NCI-H2227 (cell line): ENCODE results near the gene CBY2.
"Not testable (repeated sequence)": the region's sequence is repeated elsewhere in the genome, so short reads cannot be mapped to it uniquely, and the experiment has no call there.

ENCODE experiments used
- DNase-seq: peaks from one replicate; lab custom pipeline; 2025; ENCODE audit not compliant: unreplicated experiment; lab: John Stamatoyannopoulos, UW

Gene CBY2, protein sequence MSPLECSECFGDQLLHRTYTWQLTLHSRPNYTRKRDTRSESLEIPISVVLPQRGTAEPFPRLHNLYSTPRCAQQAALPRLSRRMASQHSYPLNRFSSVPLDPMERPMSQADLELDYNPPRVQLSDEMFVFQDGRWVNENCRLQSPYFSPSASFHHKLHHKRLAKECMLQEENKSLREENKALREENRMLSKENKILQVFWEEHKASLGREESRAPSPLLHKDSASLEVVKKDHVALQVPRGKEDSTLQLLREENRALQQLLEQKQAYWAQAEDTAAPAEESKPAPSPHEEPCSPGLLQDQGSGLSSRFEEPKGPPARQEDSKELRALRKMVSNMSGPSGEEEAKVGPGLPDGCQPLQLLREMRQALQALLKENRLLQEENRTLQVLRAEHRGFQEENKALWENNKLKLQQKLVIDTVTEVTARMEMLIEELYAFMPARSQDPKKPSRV

GRCh38 chr13:45702088-45702487, at the start of gene CBY2:
CBY2 (plus strand) TSS chr13:45702320; CDS start chr13:45702391, 71 bp downstream.
- no peak for DNase-seq

DNA sequence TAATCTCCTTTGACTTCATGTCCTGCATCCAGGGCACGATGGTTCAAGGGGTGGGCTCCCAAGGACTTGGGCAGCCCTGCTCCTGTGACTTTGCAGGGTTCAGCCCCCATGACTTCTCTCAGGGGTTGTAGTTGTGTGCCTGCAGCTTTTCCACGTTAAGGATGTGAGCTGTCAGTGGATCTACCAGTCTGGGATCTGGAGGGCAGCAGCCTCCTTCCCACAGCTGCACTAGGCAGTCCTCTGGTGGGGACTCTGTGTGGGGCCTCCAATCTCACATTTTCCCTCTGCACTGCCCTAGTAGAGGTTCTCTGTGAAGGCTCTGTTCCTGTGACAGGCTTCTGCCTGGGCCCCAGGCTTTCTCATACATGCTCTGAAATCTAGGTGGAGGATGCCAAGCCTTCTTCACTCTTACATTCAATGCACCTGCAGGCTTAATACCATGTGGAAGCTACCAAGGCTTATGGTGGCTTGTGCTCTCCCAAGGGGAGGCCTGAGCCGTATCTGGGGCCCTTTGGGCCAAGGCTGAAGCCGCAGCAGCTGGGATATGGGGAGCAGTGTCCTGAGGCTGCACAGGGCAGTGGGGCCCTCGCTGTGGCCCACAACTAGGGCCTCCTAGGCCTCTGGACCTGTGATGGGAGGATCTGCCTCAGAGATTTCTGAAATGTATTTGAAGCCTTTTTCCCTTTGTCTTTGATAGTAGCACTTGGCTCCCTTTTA, 47.3 kb upstream of the CBY2 start:
- DNase-seq, result no peak

DNA sequence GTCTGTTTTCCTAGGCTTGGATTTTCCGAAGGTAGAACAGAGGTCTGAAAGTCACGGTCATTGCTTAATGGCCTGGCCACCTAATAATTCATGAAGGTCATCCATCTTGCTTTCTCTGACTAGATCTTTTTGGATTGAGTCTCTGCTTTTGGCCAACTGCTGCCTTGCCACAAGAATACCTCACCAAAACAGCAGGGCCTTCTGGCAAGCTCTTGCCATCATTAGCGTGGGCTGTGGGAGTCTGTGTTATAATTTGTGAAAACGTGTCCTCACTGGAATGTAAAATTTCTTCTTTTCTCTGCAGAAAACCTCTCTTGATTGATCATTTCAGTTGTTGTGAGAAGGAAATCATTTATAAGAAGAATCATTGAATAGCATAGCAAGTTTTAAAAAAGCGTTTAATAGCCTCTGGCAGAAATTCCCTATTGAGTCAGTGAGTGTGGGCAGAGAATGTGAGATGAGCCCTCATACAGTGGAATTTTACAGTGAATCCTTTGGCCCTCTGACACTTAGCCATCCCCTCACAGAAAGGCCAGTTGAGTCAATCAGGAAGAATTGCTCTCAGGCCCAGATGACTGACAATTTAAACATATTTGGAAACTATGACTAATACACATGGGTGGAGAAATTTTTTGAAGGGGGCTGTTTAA, 43.4 kb upstream of the CBY2 start:
- no peak for DNase-seq

DNA sequence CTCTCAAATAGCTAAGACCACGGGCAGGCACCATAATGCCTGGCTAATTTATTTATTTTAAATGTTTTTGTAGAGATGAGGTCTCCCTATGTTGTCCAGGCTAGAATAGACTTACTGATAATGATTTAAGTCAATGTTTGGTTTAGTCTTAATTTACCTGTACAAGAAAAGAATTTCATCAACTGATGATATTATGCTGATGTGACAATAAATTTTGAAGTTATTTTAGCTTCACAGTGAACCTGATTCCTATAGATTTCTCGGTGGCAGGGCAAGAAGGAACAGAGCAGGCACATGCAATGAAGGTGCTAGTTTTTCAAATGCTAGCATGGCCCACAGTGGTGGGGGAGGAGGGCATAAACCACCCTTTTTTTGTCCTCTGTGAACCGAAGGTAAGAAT, 42.6 kb upstream of the CBY2 start:
- no peak for DNase-seq

- DNase-seq, result not testable (repeated sequence)
These were observed 41.7 kb upstream of the CBY2 start for GRCh38 chr13:45660458-45660857.

DNA sequence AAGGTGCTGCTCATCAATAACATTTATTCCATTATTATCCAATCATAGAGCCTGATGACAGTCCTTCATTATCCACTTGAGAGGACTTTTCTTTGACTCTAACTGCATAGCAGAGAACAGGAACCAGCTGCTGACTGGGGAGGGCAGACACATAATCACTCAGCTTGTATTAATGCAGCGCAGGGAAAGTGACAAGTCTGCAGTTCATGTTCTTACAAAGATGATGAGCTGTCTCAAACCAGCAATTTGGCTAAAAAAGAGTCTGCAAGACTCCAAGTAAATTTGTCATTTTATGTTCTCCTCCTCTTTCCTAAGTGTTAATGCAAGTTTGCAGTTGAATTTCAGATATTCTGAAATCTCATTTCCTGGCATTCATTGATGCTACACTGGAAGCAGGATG, 40.0 kb upstream of the CBY2 start:
- peak; percentile 84 for DNase-seq

- DNase-seq, result not testable (repeated sequence)
These were observed 39.2 kb upstream of the CBY2 start for GRCh38 chr13:45662903-45663302.

DNA sequence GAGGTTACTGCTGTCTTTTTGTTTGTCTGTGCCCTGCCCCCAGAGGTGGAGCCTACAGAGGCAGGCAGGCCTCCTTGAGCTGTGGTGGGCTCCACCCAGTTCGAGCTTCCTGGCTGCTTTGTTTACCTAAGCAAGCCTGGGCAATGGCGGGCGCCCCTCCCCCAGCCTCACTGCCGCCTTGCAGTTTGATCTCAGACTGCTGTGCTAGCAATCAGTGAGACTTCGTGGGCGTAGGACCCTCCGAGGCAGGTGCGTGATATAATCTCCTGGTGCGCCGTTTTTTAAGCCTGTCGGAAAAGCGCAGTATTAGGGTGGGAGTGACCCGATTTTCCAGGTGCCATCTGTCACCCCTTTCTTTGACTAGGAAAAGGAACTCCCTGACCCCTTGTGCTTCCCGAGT, 32.5 kb upstream of the CBY2 start:
- not testable (repeated sequence) for DNase-seq

- DNase-seq, result no peak
These were observed 31.8 kb upstream of the CBY2 start for GRCh38 chr13:45670189-45670885.

GRCh38 chr13:45674908-45675307, 27.2 kb upstream of the CBY2 start:
- no peak for DNase-seq

- peak; percentile 33 for DNase-seq
These were observed 23.8 kb upstream of the CBY2 start for GRCh38 chr13:45678282-45678681.

DNA sequence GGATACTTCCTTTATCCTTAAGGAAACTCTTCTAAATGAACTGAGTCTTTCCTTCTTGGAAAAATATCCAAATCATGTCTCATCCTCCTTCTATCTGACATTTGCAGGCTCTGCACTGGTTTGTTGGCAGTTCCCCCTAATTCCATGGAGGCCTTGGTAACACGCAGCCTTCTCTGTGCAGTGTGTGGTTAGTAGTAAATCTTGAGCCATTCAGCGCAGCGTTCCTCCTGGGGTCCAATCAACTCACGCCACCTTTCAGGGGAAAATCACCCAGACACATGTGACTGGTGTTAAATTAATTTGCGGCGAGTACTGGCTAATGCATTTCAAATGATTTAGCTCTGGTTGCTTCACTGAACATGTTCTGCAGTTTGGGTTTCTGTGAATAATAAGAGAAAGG, 21.0 kb upstream of the CBY2 start:
- DNase-seq, result no peak

GRCh38 chr13:45682494-45683008, 19.6 kb upstream of the CBY2 start:
- peak; percentile 9 for DNase-seq

DNA sequence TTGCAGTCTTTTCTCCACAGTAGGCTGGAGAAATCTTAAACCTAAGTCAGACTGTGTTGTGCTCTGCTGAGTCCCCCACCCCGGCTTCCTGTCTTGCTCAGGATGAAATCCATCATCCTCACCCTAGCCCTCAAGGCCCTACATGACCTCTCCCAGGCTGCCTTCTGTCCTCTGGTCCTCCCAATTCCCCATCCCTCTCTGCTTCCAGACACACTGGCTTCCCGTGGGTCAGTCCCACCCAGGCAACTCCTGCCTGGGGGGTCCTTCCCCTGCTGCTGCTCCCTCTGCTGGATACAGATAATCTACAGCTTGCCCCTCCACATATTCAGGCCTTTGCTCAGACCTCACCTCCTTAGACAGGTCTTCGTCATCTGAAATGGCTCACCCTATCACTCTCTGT, 18.4 kb upstream of the CBY2 start:
- no peak for DNase-seq

DNA sequence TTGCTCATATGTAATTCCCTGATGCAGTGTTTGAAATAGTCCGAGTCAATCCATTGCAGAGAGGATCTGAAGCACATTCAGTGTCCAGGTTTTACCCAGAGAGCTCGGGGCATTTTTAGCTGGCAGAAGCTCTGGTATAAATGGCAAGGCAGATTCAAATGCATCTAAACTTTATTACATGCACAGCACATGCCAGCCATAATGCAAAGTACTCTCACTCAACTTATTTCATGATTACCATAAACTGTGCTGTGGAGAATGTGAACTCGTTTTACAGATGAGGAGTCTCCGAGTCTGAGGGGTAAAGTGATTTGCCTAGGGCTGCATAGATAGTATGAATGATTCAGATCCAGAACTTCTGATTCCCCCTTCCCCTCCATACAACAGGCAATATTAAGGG, 13.5 kb upstream of the CBY2 start:
- DNase-seq, result no peak

- DNase-seq, result no peak
These were observed 11.5 kb upstream of the CBY2 start for GRCh38 chr13:45690636-45691035.

DNA sequence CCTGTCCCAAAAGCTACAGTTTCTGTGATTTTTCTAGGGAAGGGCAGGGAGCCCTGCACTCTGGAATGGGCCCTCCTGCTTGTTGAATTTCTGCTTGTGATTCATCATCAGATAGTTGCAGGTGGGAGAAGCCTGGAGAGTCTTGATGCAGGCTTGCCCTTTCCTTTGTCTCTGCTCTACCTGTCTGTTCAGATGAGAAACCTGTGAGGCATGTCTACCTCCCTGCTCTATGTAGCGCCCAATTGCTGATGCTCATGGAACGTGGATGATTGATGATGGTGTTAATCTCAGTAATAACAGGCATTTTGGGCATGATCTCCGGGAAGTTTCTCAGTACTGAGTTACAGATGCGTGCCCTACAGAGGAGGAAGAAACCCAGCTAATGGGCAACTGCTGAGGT, 10.9 kb upstream of the CBY2 start:
- no peak for DNase-seq

GRCh38 chr13:45691667-45692066, 10.5 kb upstream of the CBY2 start:
- no peak for DNase-seq

GRCh38 chr13:45695198-45695730, 6.9 kb upstream of the CBY2 start:
- no peak for DNase-seq

DNA sequence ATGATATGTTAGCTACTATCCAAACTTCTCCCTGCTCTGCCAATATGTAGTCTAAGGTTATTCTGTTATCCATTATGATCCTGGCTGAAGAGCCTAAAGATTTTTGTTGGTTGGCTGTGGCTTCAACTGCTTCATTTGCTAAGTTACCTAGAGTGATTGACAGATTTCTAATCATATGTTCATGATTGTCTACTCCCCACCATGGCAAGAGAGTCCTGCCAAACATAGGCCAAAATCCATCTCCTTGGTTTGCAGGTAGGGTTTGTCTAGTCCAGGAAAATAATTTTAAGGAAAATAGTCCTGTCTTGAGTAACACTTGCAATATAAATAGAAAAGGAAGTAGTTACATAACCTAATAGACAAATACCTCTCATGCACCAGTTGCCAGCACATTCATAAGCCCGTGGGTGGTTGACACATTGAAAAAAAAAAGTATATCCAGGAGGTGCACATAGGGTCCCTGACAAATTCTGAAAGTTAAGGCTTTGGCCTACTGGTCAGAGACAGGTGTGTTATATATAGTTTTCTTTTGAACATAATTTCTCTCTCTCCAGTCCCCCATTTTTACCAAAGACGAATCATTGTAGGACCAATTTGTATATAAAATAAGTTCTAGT, 5.4 kb upstream of the CBY2 start:
- DNase-seq, result no peak
